Esophagus muscularis mucosa (tissue), 4 donors: ENCODE data around the gene PKP4.

ENCODE experiments used
- CTCF ChIP-seq, 3 experiments: fragments of 200-600 bp in 2 of 3; fragments of 450-650 bp in 1 of 3; sonication (generic) in 2 of 3; IDR thresholded peaks; one replicate each; pipeline ENCODE4 v1.5.1; 2017 to 2019; ENCODE audit warnings: antibody characterized with exemption in 3 of 3, mild to moderate bottlenecking in 2 of 3, moderate library complexity in 1 of 3
- EP300 ChIP-seq: sonication (generic); formaldehyde crosslinking; IDR thresholded peaks from one replicate; pipeline ENCODE4 v1.6.1; 2017; ENCODE audit warnings: antibody characterized with exemption
- POLR2A ChIP-seq: fragments of 450-650 bp; IDR thresholded peaks from one replicate; pipeline ENCODE4 v1.6.1; 2017; ENCODE audit warnings: antibody characterized with exemption, moderate library complexity, mild to moderate bottlenecking, low read depth
- POLR2AphosphoS5 ChIP-seq, 2 donors: sonication (generic); formaldehyde crosslinking; IDR thresholded peaks; one replicate each; pipeline ENCODE4 v1.6.1; 2017; ENCODE audit warnings: antibody characterized with exemption in 2 of 2

GRCh38 chr2:158662421-158662820 is 205.7 kb downstream of the PKP4 start:
- TF ChIP-seq POLR2A (no peak), CTCF (IDR thresholded peaks at IDR 0.05) (no peak), POLR2AphosphoS5 (IDR thresholded peaks at IDR 0.05) (no peak), EP300 (no peak)
